ENCODE results near the gene SSMEM1. TPM values are rescaled to one million over a fixed set of nuclear protein-coding genes. Genes with fewer than 3 reads are reported as not detected.
"Not testable (repeated sequence)": the region's sequence is repeated elsewhere in the genome, so short reads cannot be mapped to it uniquely, and the experiment has no call there.

The SSMEM1 gene
- not detected for polyA plus RNA-seq (ENCODE audit: insufficient read length in 4 of 4)

GRCh38 chr7:130207642-130208041, at the start of gene SSMEM1:
SSMEM1 (plus strand) TSS chr7:130207860; CDS start chr7:130207911, 51 bp downstream.
- DNase-seq (ENCODE audit: low read depth in 4 of 4, low spot score in 2 of 4), result no peak

GRCh38 chr7:130160023-130160422, 47.6 kb upstream of the SSMEM1 start:
- no peak for DNase-seq (ENCODE audit: low read depth in 4 of 4, low spot score in 2 of 4)

GRCh38 chr7:130160455-130160854, 47.2 kb upstream of the SSMEM1 start:
- no peak for DNase-seq (ENCODE audit: low read depth in 4 of 4, low spot score in 2 of 4)

- DNase-seq (ENCODE audit: low read depth in 4 of 4, low spot score in 2 of 4), result no peak
Measured at GRCh38 chr7:130162196-130162595, 45.5 kb upstream of the SSMEM1 start.

- DNase-seq (ENCODE audit: low read depth in 4 of 4, low spot score in 2 of 4), result no peak
Measured at GRCh38 chr7:130174237-130174959, 33.3 kb upstream of the SSMEM1 start.

- DNase-seq (ENCODE audit: low read depth in 4 of 4, low spot score in 2 of 4), result no peak
Measured at GRCh38 chr7:130178251-130178650, 29.4 kb upstream of the SSMEM1 start.

GRCh38 chr7:130179631-130180030, 28.0 kb upstream of the SSMEM1 start:
- DNase-seq (ENCODE audit: low read depth in 4 of 4, low spot score in 2 of 4), result no peak

- DNase-seq (ENCODE audit: low read depth in 4 of 4, low spot score in 2 of 4), result no peak
Measured at GRCh38 chr7:130180571-130181262, 26.9 kb upstream of the SSMEM1 start.

GRCh38 chr7:130181263-130181605, 26.4 kb upstream of the SSMEM1 start:
- no peak for DNase-seq (ENCODE audit: low read depth in 4 of 4, low spot score in 2 of 4)

GRCh38 chr7:130182990-130183389, 24.7 kb upstream of the SSMEM1 start:
- DNase-seq (ENCODE audit: low read depth in 4 of 4, low spot score in 2 of 4), result no peak

GRCh38 chr7:130184349-130184748, 23.3 kb upstream of the SSMEM1 start:
- DNase-seq (ENCODE audit: low read depth in 4 of 4, low spot score in 2 of 4), result not testable (repeated sequence)

- DNase-seq (ENCODE audit: low read depth in 4 of 4, low spot score in 2 of 4), result no peak
Measured at GRCh38 chr7:130187360-130187759, 20.3 kb upstream of the SSMEM1 start.

- DNase-seq (ENCODE audit: low read depth in 4 of 4, low spot score in 2 of 4), result no peak
Measured at GRCh38 chr7:130189343-130189742, 18.3 kb upstream of the SSMEM1 start.

GRCh38 chr7:130191791-130192190, 15.9 kb upstream of the SSMEM1 start:
- DNase-seq (ENCODE audit: low read depth in 4 of 4, low spot score in 2 of 4), result no peak

- DNase-seq (ENCODE audit: low read depth in 4 of 4, low spot score in 2 of 4), result no peak
Measured at GRCh38 chr7:130195396-130195795, 12.3 kb upstream of the SSMEM1 start.

- no peak for DNase-seq (ENCODE audit: low read depth in 4 of 4, low spot score in 2 of 4)
Measured at GRCh38 chr7:130196476-130196875, 11.2 kb upstream of the SSMEM1 start.

- no peak for DNase-seq (ENCODE audit: low read depth in 4 of 4, low spot score in 2 of 4)
Measured at GRCh38 chr7:130197094-130197493, 10.6 kb upstream of the SSMEM1 start.

GRCh38 chr7:130201796-130202195, 5.9 kb upstream of the SSMEM1 start:
- no peak for DNase-seq (ENCODE audit: low read depth in 4 of 4, low spot score in 2 of 4)

- DNase-seq (ENCODE audit: low read depth in 4 of 4, low spot score in 2 of 4), result peak; percentile 97 to 100 (median 98)
Measured at GRCh38 chr7:130205084-130205947, 2.3 kb upstream of the SSMEM1 start, which contains the start of gene TMEM209. TMEM209 (minus strand) TSS chr7:130205406; CDS start chr7:130205375, 31 bp downstream.

- DNase-seq (ENCODE audit: low read depth in 4 of 4, low spot score in 2 of 4), result no peak
Measured at GRCh38 chr7:130207033-130207432, 627 bp upstream of the SSMEM1 start.

GRCh38 chr7:130208516-130208915, 856 bp downstream of the SSMEM1 start:
- DNase-seq (ENCODE audit: low read depth in 4 of 4, low spot score in 2 of 4), result no peak
